Upper lobe of left lung (tissue), 4 donors: Measurements from ENCODE around the gene BICDL2.
"Not testable (repeated sequence)": the region's sequence is repeated elsewhere in the genome, so short reads cannot be mapped to it uniquely, and the experiment has no call there.

Experiments used
- CTCF ChIP-seq, 6 experiments: fragments of 450-650 bp in 4 of 6; fragments of 200-600 bp in 2 of 6; sonication (generic) in 2 of 6; IDR thresholded peaks; one replicate each; pipeline ENCODE4 v1.5.1; 2016 to 2019; ENCODE audit warnings: antibody characterized with exemption in 6 of 6
- EP300 ChIP-seq, 4 donors: sonication (generic); formaldehyde crosslinking; IDR thresholded peaks; one replicate each; pipeline ENCODE4 v1.5.1; 2017; ENCODE audit warnings: antibody characterized with exemption in 4 of 4, control low read depth in 2 of 4
- POLR2AphosphoS5 ChIP-seq, 2 donors: sonication (generic); formaldehyde crosslinking; IDR thresholded peaks; one replicate each; pipeline ENCODE4 v1.5.1; 2017; ENCODE audit warnings: antibody characterized with exemption in 2 of 2

GRCh38 chr16:3072576-3073263, 36.0 kb upstream of the BICDL2 start:
- TF ChIP-seq CTCF, EP300, POLR2AphosphoS5 (IDR thresholded peaks at IDR 0.05): not testable (repeated sequence)
